Urinary bladder (tissue), 4 donors: ENCODE results near the gene ZBTB34. TPM values are rescaled to one million over a fixed set of nuclear protein-coding genes. Genes with fewer than 3 reads are reported as not detected.
A peak's percentile ranks its signal among the peaks of the same experiment; 100 is the strongest.

Experiments used
- DNase-seq: peaks from one replicate; pipeline ENCODE4 v3.0.0-alpha.2; 2015; ENCODE audit errors: extremely low spot score
- H3K27ac ChIP-seq: one replicate; pipeline ENCODE4 v1.5.1; 2013; ENCODE audit warnings: low read depth, mild to moderate bottlenecking, moderate library complexity
- H3K36me3 ChIP-seq: one replicate; pipeline ENCODE4 v1.6.1; 2013; ENCODE audit warnings: mild to moderate bottlenecking, moderate library complexity; ENCODE audit not compliant: insufficient read depth
- H3K4me1 ChIP-seq: one replicate; pipeline ENCODE4 v1.6.1; 2013; ENCODE audit warnings: mild to moderate bottlenecking, moderate library complexity; ENCODE audit not compliant: insufficient read depth
- H3K4me3 ChIP-seq: one replicate; pipeline ENCODE4 v1.5.1; 2013; ENCODE audit warnings: low read depth, low read length
- WGBS: extraction: QIAGEN DNeasy Blood & Tissue Kit; methylation state at CpG from one replicate; pipeline ENCODE4 v1.1.7; 2013; 5-methylcytosine and 5-hydroxymethylcytosine counted together
- polyA plus RNA-seq: library from polyadenylated mRNA; stranded (reverse); fragments of 200-250 nt; gene quantifications from one replicate; pipeline ENCODE4 v1.2.3, GENCODE V29; 2013
- total RNA-seq: library from RNA; depleted of rRNA; stranded (reverse); fragments of >200 nt; gene quantifications from one replicate; pipeline ENCODE4 v1.2.3, GENCODE V29; 2014
- donor health status: healthy with polysubstance abuse.
- donor health status: healthy.

Gene ZBTB34
- total and polyA plus RNA-seq, 2 donors = 4.3 to 24.7 TPM

GRCh38 chr9:126852086-126852688 lies 8.3 kb upstream of the ZBTB34 start:
- no peak overlapping the region for H3K27ac ChIP-seq
- 34% methylated on average over 3 of the region's 3 CpGs for WGBS

GRCh38 chr9:126853667-126854066 lies 6.8 kb upstream of the ZBTB34 start:
- Histone ChIP-seq H3K27ac (no peak overlapping the region), H3K4me1 (no peaks in the 10 kb centered on the region), H3K36me3 (no peaks in the 10 kb centered on the region), H3K4me3 (no peak overlapping the region)
- no peak for DNase-seq
- WGBS = 75% methylated on average over 5 of the region's 5 CpGs

More at GRCh38 chr9:126852086-126852688, 8.3 kb upstream of the ZBTB34 start:
- H3K4me3 ChIP-seq = no peak overlapping the region
- no peaks in the 10 kb centered on the region for H3K36me3 ChIP-seq
- no peak for DNase-seq
- no peaks in the 10 kb centered on the region for H3K4me1 ChIP-seq

GRCh38 chr9:126854734-126855133 lies 5.7 kb upstream of the ZBTB34 start:
- no peak for DNase-seq
- 41% methylated on average over 7 of the region's 7 CpGs for WGBS
- Histone ChIP-seq H3K4me1 (no peaks in the 10 kb centered on the region), H3K4me3 (no peak overlapping the region), H3K36me3 (no peaks in the 10 kb centered on the region), H3K27ac (no peak overlapping the region)

- Histone ChIP-seq H3K4me1 (no peaks in the 10 kb centered on the region), H3K36me3 (no peaks in the 10 kb centered on the region), H3K27ac (no peak overlapping the region), H3K4me3 (no peak overlapping the region)
- no peak for DNase-seq
- WGBS = 81% methylated on average over 6 of the region's 6 CpGs
Observed at GRCh38 chr9:126856326-126856877, 4.0 kb upstream of the ZBTB34 start.

- H3K4me3 ChIP-seq = no peak overlapping the region
- DNase-seq = no peak
- WGBS = 43% methylated on average over 8 of the region's 8 CpGs
- no peaks in the 10 kb centered on the region for H3K4me1 ChIP-seq
- no peak overlapping the region for H3K27ac ChIP-seq
- no peaks in the 10 kb centered on the region for H3K36me3 ChIP-seq
Observed at GRCh38 chr9:126857261-126857960, 3.0 kb upstream of the ZBTB34 start.

- 91% methylated on average over 2 of the region's 2 CpGs for WGBS
- H3K27ac ChIP-seq = no peak overlapping the region
Observed at GRCh38 chr9:126859111-126859510, 1.3 kb upstream of the ZBTB34 start.

GRCh38 chr9:126860757-126861466 lies 473 bp downstream of the ZBTB34 start:
- DNase-seq = no peak
- Histone ChIP-seq H3K36me3 (no peaks in the 10 kb centered on the region), H3K4me3 (peak overlapping the region; percentile 99), H3K4me1 (peaks cover 2% of the 10 kb centered on the region), H3K27ac (peak overlapping the region; percentile 67)
- under 1% methylated on average over 70 of the region's 71 CpGs for whole genome bisulfite sequencing

More at GRCh38 chr9:126859111-126859510, 1.3 kb upstream of the ZBTB34 start:
- Histone ChIP-seq H3K36me3 (no peaks in the 10 kb centered on the region), H3K4me1 (peaks cover 2% of the 10 kb centered on the region), H3K4me3 (no peak overlapping the region)
- DNase-seq = no peak

- Histone ChIP-seq H3K4me3 (peak overlapping the region; percentile 99), H3K4me1 (peaks cover 3% of the 10 kb centered on the region), H3K27ac (no peak overlapping the region), H3K36me3 (no peaks in the 10 kb centered on the region)
- WGBS = 12% methylated on average over 3 of the region's 3 CpGs
- no peak for DNase-seq
Observed at GRCh38 chr9:126861707-126862103, 1.3 kb downstream of the ZBTB34 start.

GRCh38 chr9:126862104-126862761 lies 1.8 kb downstream of the ZBTB34 start:
- Histone ChIP-seq H3K36me3 (no peaks in the 10 kb centered on the region), H3K4me1 (peaks cover 3% of the 10 kb centered on the region), H3K4me3 (peak overlapping the region; percentile 99), H3K27ac (no peak overlapping the region)
- no peak for DNase-seq
- WGBS = 47% methylated on average over 11 of the region's 11 CpGs

GRCh38 chr9:126864771-126865170 lies 4.3 kb downstream of the ZBTB34 start:
- peaks cover 3% of the 10 kb centered on the region for H3K4me1 ChIP-seq
- WGBS = 73% methylated on average over 2 of the region's 2 CpGs
- DNase-seq = no peak
- no peak overlapping the region for H3K27ac ChIP-seq
- H3K36me3 ChIP-seq = no peaks in the 10 kb centered on the region
- H3K4me3 ChIP-seq = no peak overlapping the region

- H3K36me3 ChIP-seq = no peaks in the 10 kb centered on the region
- peaks cover 1% of the 10 kb centered on the region for H3K4me1 ChIP-seq
- WGBS = 83% methylated on average over 7 of the region's 7 CpGs
- no peak overlapping the region for H3K4me3 ChIP-seq
- no peak for DNase-seq
- no peak overlapping the region for H3K27ac ChIP-seq
Observed at GRCh38 chr9:126869368-126869767, 8.9 kb downstream of the ZBTB34 start.

- no peak for DNase-seq
- WGBS = 85% methylated on average over 4 of the region's 4 CpGs
- no peak overlapping the region for H3K4me3 ChIP-seq
- H3K36me3 ChIP-seq = no peaks in the 10 kb centered on the region
- no peaks in the 10 kb centered on the region for H3K4me1 ChIP-seq
- no peak overlapping the region for H3K27ac ChIP-seq
Observed at GRCh38 chr9:126872516-126872915, 12.1 kb downstream of the ZBTB34 start.

- DNase-seq = no peak
- no peak overlapping the region for H3K27ac ChIP-seq
- 78% methylated on average over 9 of the region's 9 CpGs for WGBS
- no peaks in the 10 kb centered on the region for H3K36me3 ChIP-seq
- no peaks in the 10 kb centered on the region for H3K4me1 ChIP-seq
- no peak overlapping the region for H3K4me3 ChIP-seq
Observed at GRCh38 chr9:126874546-126875314, 14.3 kb downstream of the ZBTB34 start.
